HG02870 (cell line): ENCODE data around the gene NBPF3.
"Not testable (repeated sequence)": the region's sequence is repeated elsewhere in the genome, so short reads cannot be mapped to it uniquely, and the experiment has no call there.

Source experiments
- ATAC-seq: cut with Tn5 transposase; IDR thresholded peaks from one replicate; pipeline ENCODE4 v1.9.1; 2021; ENCODE audit warnings: mild to moderate bottlenecking, moderate library complexity; ENCODE audit not compliant: unreplicated experiment

NBPF3 gene

GRCh38 chr1:21439721-21440629 is at the start of gene NBPF3:
TSS of gene NBPF3 (plus strand) at chr1:21440137. CDS start at chr1:21445087, 4,950 bp downstream.
- peak; percentile 87 for ATAC-seq

- ATAC-seq: no peak
These were observed 48.4 kb upstream of the NBPF3 start for GRCh38 chr1:21391497-21391896.

- ATAC-seq: no peak
These were observed 47.2 kb upstream of the NBPF3 start for GRCh38 chr1:21392587-21393263.

GRCh38 chr1:21396516-21396915 is 43.4 kb upstream of the NBPF3 start:
- no peak for ATAC-seq

GRCh38 chr1:21397813-21398188 is 42.1 kb upstream of the NBPF3 start:
- no peak for ATAC-seq

GRCh38 chr1:21401726-21402346 is 38.1 kb upstream of the NBPF3 start:
- not testable (repeated sequence) for ATAC-seq

GRCh38 chr1:21406659-21407058 is 33.3 kb upstream of the NBPF3 start:
- ATAC-seq: no peak

GRCh38 chr1:21409897-21410296 is 30.0 kb upstream of the NBPF3 start:
- ATAC-seq: not testable (repeated sequence)

GRCh38 chr1:21414015-21414414 is 25.9 kb upstream of the NBPF3 start:
- ATAC-seq: no peak

GRCh38 chr1:21420378-21420777 is 19.6 kb upstream of the NBPF3 start:
- not testable (repeated sequence) for ATAC-seq

GRCh38 chr1:21421307-21421706 is 18.6 kb upstream of the NBPF3 start:
- not testable (repeated sequence) for ATAC-seq

GRCh38 chr1:21427798-21428480 is 12.0 kb upstream of the NBPF3 start:
- not testable (repeated sequence) for ATAC-seq

GRCh38 chr1:21428481-21429073 is 11.4 kb upstream of the NBPF3 start:
- ATAC-seq: not testable (repeated sequence)

GRCh38 chr1:21429210-21429609 is 10.7 kb upstream of the NBPF3 start:
- ATAC-seq: not testable (repeated sequence)

- not testable (repeated sequence) for ATAC-seq
These were observed 9.1 kb upstream of the NBPF3 start for GRCh38 chr1:21430875-21431274.

- ATAC-seq: no peak
These were observed 5.5 kb upstream of the NBPF3 start for GRCh38 chr1:21434394-21434793.

- ATAC-seq: no peak
These were observed 4.1 kb upstream of the NBPF3 start for GRCh38 chr1:21435646-21436487.

GRCh38 chr1:21436488-21437340 is 3.2 kb upstream of the NBPF3 start:
- no peak for ATAC-seq

- no peak for ATAC-seq
These were observed 2.6 kb upstream of the NBPF3 start for GRCh38 chr1:21437341-21437640.
